Measurements from ENCODE around the gene AKAP13. TPM values are rescaled to one million over a fixed set of nuclear protein-coding genes. Genes with fewer than 3 reads are reported as not detected.

AKAP13 gene
- total RNA-seq, 1 donor from 2014 or later = 73.8 TPM

DNA sequence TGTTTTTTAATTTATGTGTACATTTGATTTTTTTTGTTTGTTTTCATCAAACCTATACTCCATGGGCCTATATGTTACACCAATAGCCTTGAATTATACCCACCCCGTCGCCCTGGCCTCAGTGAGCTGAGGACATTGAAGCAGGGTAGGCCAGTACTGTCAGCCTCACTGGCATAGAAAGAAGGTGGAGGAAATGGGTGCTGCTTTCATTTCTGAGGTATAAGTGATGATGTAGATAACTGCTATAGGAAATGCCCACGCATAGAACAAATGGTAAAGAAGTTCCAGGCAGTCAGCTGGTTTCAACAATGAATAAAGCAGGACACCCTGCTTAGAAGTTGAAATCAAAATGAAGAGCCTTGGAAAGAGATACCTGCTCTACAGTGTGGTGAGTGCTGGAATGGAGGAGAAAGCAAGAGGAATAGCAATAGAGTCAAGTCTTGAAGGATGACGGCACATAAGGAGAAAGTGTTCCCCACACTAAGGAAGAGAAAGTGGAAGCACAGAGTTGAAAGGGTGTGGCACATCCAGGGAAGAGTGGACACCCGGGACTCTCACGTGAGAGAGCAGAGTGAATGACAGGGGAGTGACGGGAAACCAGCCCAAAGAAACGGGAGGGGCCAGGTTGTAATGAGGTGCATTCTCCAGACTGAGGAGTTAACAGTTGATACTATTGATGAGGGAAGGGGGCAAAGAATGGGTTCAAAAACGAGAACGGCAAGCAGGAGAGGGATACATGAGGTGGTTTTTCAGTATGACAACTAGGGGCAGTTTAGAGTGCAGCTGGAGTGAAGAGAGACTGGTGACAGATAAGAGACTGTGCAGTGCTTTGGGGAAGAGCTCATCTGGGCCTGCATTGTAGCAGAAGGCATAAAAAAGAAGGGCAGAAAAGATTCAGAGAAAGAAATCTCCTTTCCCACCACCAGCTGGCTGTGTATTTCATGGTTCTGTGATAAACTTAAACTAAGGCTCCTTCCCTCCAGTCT, 343.9 kb downstream of the AKAP13 start:
- Histone ChIP-seq H3F3A (ENCODE audit: low read depth) (no peaks in the 10 kb centered on the region), H3K9ac (no peak overlapping the region), H3K27me3 (no peaks in the 10 kb centered on the region), H4K20me1 (ENCODE audit: low read depth) (no peaks in the 10 kb centered on the region), H2AFZ (replicated peaks) (no peak overlapping the region), H3K9me3 (ENCODE audit: low read depth) (no peaks in the 10 kb centered on the region), H3K36me3 (no peaks in the 10 kb centered on the region), H3K4me1 (no peaks in the 10 kb centered on the region), H3K79me2 (ENCODE audit: low read depth) (no peaks in the 10 kb centered on the region), H3K4me3 (no peak overlapping the region), H3K27ac (no peak overlapping the region), H3K4me2 (no peak overlapping the region)
- DNase-seq (ENCODE audit: low spot score) = no peak
- H3K9me3 Mint-ChIP-seq = no peaks in the 10 kb centered on the region
- no peak overlapping the region for H3K27ac Mint-ChIP-seq
- no peaks in the 10 kb centered on the region for H3K4me1 Mint-ChIP-seq
- peaks cover 12% of the 10 kb centered on the region for H3K36me3 Mint-ChIP-seq
- H3K27me3 Mint-ChIP-seq (ENCODE audit: insufficient read depth, low read depth) = no peaks in the 10 kb centered on the region
- TF ChIP-seq, protein P1, sequence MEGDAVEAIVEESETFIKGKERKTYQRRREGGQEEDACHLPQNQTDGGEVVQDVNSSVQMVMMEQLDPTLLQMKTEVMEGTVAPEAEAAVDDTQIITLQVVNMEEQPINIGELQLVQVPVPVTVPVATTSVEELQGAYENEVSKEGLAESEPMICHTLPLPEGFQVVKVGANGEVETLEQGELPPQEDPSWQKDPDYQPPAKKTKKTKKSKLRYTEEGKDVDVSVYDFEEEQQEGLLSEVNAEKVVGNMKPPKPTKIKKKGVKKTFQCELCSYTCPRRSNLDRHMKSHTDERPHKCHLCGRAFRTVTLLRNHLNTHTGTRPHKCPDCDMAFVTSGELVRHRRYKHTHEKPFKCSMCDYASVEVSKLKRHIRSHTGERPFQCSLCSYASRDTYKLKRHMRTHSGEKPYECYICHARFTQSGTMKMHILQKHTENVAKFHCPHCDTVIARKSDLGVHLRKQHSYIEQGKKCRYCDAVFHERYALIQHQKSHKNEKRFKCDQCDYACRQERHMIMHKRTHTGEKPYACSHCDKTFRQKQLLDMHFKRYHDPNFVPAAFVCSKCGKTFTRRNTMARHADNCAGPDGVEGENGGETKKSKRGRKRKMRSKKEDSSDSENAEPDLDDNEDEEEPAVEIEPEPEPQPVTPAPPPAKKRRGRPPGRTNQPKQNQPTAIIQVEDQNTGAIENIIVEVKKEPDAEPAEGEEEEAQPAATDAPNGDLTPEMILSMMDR (IDR thresholded peaks at IDR 0.05) = no peak
- TF ChIP-seq EZH2 (IDR thresholded peaks at IDR 0.05) = no peak
- no peak for TF ChIP-seq EZH2phosphoT487 (IDR thresholded peaks at IDR 0.05)
- H3K4me3 Mint-ChIP-seq = no peak overlapping the region

DNA sequence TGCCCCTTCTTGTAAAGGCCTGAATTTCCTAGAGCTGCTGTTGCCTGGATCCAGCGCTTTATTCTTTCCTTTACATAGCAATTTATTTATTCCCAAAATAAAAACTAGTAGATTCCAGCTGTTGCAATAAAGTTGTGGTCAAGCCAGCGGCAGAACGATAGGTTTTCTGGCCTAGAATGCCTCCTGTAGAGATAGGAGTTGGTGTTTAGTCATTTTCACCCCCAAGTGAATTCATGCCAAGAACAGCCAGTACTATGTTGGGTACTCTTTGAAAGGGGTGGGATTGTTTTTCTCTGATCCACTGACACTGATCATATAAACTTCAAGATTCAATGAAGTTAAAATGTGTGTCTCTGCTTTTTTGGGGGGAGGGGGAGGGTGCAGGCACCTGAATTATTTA, 344.6 kb downstream of the AKAP13 start:
- no peak for TF ChIP-seq EZH2 (IDR thresholded peaks at IDR 0.05)
- no peak for TF ChIP-seq EZH2phosphoT487 (IDR thresholded peaks at IDR 0.05)
- TF ChIP-seq, protein P1 (IDR thresholded peaks at IDR 0.05) = no peak
- DNase-seq (ENCODE audit: low spot score) = no peak
- H3K36me3 Mint-ChIP-seq = peaks cover 13% of the 10 kb centered on the region
- H3K27me3 Mint-ChIP-seq (ENCODE audit: insufficient read depth, low read depth) = no peaks in the 10 kb centered on the region
- Histone ChIP-seq H3K27ac (no peak overlapping the region), H3K4me1 (no peaks in the 10 kb centered on the region), H4K20me1 (ENCODE audit: low read depth) (no peaks in the 10 kb centered on the region), H2AFZ (replicated peaks) (no peak overlapping the region), H3K9me3 (ENCODE audit: low read depth) (no peaks in the 10 kb centered on the region), H3K79me2 (ENCODE audit: low read depth) (no peaks in the 10 kb centered on the region), H3K9ac (no peak overlapping the region), H3F3A (ENCODE audit: low read depth) (peaks cover 4% of the 10 kb centered on the region), H3K4me2 (no peak overlapping the region), H3K27me3 (no peaks in the 10 kb centered on the region), H3K36me3 (no peaks in the 10 kb centered on the region), H3K4me3 (no peak overlapping the region)
- no peak overlapping the region for H3K4me3 Mint-ChIP-seq
- no peaks in the 10 kb centered on the region for H3K4me1 Mint-ChIP-seq
- no peaks in the 10 kb centered on the region for H3K9me3 Mint-ChIP-seq
- H3K27ac Mint-ChIP-seq = no peak overlapping the region

DNA sequence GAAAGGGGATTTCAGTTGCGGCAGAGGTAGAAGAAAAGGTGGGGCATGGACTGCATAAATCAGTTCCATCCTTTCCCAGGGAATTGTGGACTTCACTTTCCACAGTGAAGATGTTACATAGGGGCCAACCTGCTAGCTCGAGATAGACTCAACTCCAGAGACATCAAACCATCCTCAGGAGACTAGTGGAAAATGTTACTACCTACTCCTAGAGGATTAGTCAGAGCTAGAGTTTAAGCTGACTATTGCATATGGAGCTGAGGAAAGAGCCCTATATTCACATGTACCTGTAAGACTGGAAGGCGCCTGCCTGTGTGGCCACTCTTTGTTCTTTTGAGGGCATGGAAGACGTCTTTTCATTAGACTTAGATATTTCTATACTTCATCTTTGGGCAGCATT, 345.2 kb downstream of the AKAP13 start:
- no peak overlapping the region for H3K27ac Mint-ChIP-seq
- Histone ChIP-seq H2AFZ (replicated peaks) (no peak overlapping the region), H3K36me3 (peaks cover 1% of the 10 kb centered on the region), H3K4me3 (no peak overlapping the region), H3K9me3 (ENCODE audit: low read depth) (no peaks in the 10 kb centered on the region), H3K27me3 (no peaks in the 10 kb centered on the region), H4K20me1 (ENCODE audit: low read depth) (no peaks in the 10 kb centered on the region), H3K79me2 (ENCODE audit: low read depth) (no peaks in the 10 kb centered on the region), H3K9ac (no peak overlapping the region), H3K4me1 (no peaks in the 10 kb centered on the region), H3K27ac (no peak overlapping the region), H3K4me2 (no peak overlapping the region), H3F3A (ENCODE audit: low read depth) (peaks cover 6% of the 10 kb centered on the region)
- H3K27me3 Mint-ChIP-seq (ENCODE audit: insufficient read depth, low read depth) = no peaks in the 10 kb centered on the region
- no peaks in the 10 kb centered on the region for H3K9me3 Mint-ChIP-seq
- DNase-seq (ENCODE audit: low spot score) = no peak
- H3K4me1 Mint-ChIP-seq = peaks cover 3% of the 10 kb centered on the region
- peaks cover 14% of the 10 kb centered on the region for H3K36me3 Mint-ChIP-seq
- no peak overlapping the region for H3K4me3 Mint-ChIP-seq
- TF ChIP-seq EZH2phosphoT487 (IDR thresholded peaks at IDR 0.05) (no peak), EZH2 (IDR thresholded peaks at IDR 0.05) (no peak)
- TF ChIP-seq, protein P1 (IDR thresholded peaks at IDR 0.05) = no peak

All from neural progenitor cell (in vitro differentiated cells).